Neural cell (in vitro differentiated cells): Measurements from ENCODE around the gene MGAT5B. TPM values are rescaled to one million over a fixed set of nuclear protein-coding genes. Genes with fewer than 3 reads are reported as not detected.

Experiments used
- H2AFZ ChIP-seq: fragments of 200-600, 300-800 bp; sonication (generic), shearing (Covaris generic); 2 replicates; pipeline ENCODE4 v1.6.0; 2014; ENCODE audit warnings: low read depth, mild to moderate bottlenecking, antibody characterized with exemption, low read length, moderate library complexity
- H3F3A ChIP-seq: fragments of 200-600 bp; shearing (Covaris generic); 2 replicates; pipeline ENCODE4 v1.6.1; 2016; ENCODE audit warnings: mild to moderate bottlenecking, moderate library complexity, mixed read lengths, antibody characterized with exemption, low read length; ENCODE audit not compliant: insufficient read depth, poor library complexity, severe bottlenecking
- H3K27ac ChIP-seq: fragments of 200-600, 300-800 bp; sonication (generic), shearing (Covaris generic); 2 replicates; pipeline ENCODE4 v1.5.1; 2014; ENCODE audit warnings: mild to moderate bottlenecking, low read length, moderate library complexity
- H3K27me3 ChIP-seq: fragments of 300-800, 200-600 bp; sonication (generic), shearing (Covaris generic); 2 replicates; pipeline ENCODE4 v1.6.0; 2014; ENCODE audit warnings: mild to moderate bottlenecking, low read depth, low read length, moderate library complexity; ENCODE audit not compliant: insufficient read depth
- H3K36me3 ChIP-seq: fragments of 300-800, 200-600 bp; sonication (generic), shearing (Covaris generic); 2 replicates; pipeline ENCODE4 v1.5.1; 2014; ENCODE audit warnings: mild to moderate bottlenecking, antibody characterized with exemption, low read length, moderate library complexity; ENCODE audit not compliant: insufficient read depth
- H3K4me2 ChIP-seq: fragments of 300-800, 200-600 bp; sonication (generic), shearing (Covaris generic); 2 replicates; pipeline ENCODE4 v1.6.0; 2014; ENCODE audit warnings: mild to moderate bottlenecking, low read length
- H3K4me3 ChIP-seq: fragments of 300-800, 200-600 bp; sonication (generic), shearing (Covaris generic); 2 replicates; pipeline ENCODE4 v1.5.1; 2014; ENCODE audit warnings: mild to moderate bottlenecking, low read length, moderate library complexity
- H3K79me2 ChIP-seq: fragments of 200-600 bp; shearing (Covaris generic); replicated peaks from 2 replicates; pipeline ENCODE4 v1.6.0; 2014; ENCODE audit warnings: mild to moderate bottlenecking, low read length, moderate library complexity; ENCODE audit not compliant: insufficient read depth
- H3K9ac ChIP-seq: fragments of 300-800, 200-600 bp; sonication (generic), shearing (Covaris generic); 2 replicates; pipeline ENCODE4 v1.6.1; 2016; ENCODE audit warnings: mild to moderate bottlenecking, low read length, mixed read lengths
- H3K9me2 ChIP-seq: fragments of 200-600 bp; shearing (Covaris generic); 2 replicates; pipeline ENCODE4 v1.6.1; 2016; ENCODE audit warnings: mild to moderate bottlenecking, low read length, mixed read lengths; ENCODE audit not compliant: insufficient read depth
- H3K9me3 ChIP-seq: fragments of 200-600, 300-800 bp; sonication (generic), shearing (Covaris generic); 2 replicates; pipeline ENCODE4 v1.6.1; 2016; ENCODE audit warnings: mild to moderate bottlenecking, mixed run types, low read length, moderate library complexity, mixed read lengths
- H4K20me1 ChIP-seq: fragments of 200-600 bp; shearing (Covaris generic); 2 replicates; pipeline ENCODE4 v1.6.1; 2016; ENCODE audit warnings: mild to moderate bottlenecking, mixed run types; ENCODE audit not compliant: insufficient read depth
- EP300 ChIP-seq: fragments of 450-650 bp; conservative IDR thresholded peaks from 2 replicates; pipeline ENCODE4 v1.6.1; 2014; ENCODE audit warnings: antibody characterized with exemption, mild to moderate bottlenecking, moderate library complexity; ENCODE audit not compliant: poor library complexity, severe bottlenecking
- EZH2 ChIP-seq: fragments of 200-600, 300-800 bp; shearing (Covaris generic), sonication (generic); IDR thresholded peaks from 2 replicates; pipeline ENCODE4 v1.6.1; 2014; ENCODE audit warnings: antibody characterized with exemption, low read length, borderline replicate concordance, mild to moderate bottlenecking; ENCODE audit not compliant: insufficient read depth, poor library complexity, severe bottlenecking
- MXI1 ChIP-seq: fragments of 450-650 bp; conservative IDR thresholded peaks from 2 replicates; pipeline ENCODE4 v1.6.1; 2014; ENCODE audit warnings: antibody characterized with exemption, mild to moderate bottlenecking; ENCODE audit not compliant: poor library complexity, severe bottlenecking
- RAD21 ChIP-seq: fragments of 450-650 bp; conservative IDR thresholded peaks from 2 replicates; pipeline ENCODE4 v1.6.1; 2014; ENCODE audit warnings: antibody characterized with exemption, mild to moderate bottlenecking, moderate library complexity
- SMC3 ChIP-seq: fragments of 450-650 bp; conservative IDR thresholded peaks from 2 replicates; pipeline ENCODE4 v1.6.1; 2014; ENCODE audit warnings: antibody characterized with exemption, mild to moderate bottlenecking, moderate library complexity; ENCODE audit not compliant: poor library complexity
- TAF1 ChIP-seq: IDR thresholded peaks from 2 replicates; pipeline ENCODE4 v1.6.1; 2012; ENCODE audit warnings: low read depth
- polyA plus RNA-seq: library from polyadenylated mRNA; depleted of rRNA; stranded (reverse); fragments of >200 nt; gene quantifications from 2 replicates; pipeline ENCODE4 v1.2.3, GENCODE V29; 2014
- TF ChIP-seq, protein P1 (sequence below): fragments of 450-650 bp; IDR thresholded peaks from 2 replicates; pipeline ENCODE4 v1.5.1; 2014; ENCODE audit warnings: antibody characterized with exemption, mild to moderate bottlenecking, moderate library complexity; ENCODE audit not compliant: poor library complexity, severe bottlenecking
- TF ChIP-seq, protein P2 (sequence below): IDR thresholded peaks from 2 replicates; pipeline ENCODE4 v1.6.1; 2012; ENCODE audit warnings: borderline replicate concordance

MGAT5B gene
- polyA plus RNA-seq, 1 donor from 2014 or later = 8.8 TPM

DNA sequence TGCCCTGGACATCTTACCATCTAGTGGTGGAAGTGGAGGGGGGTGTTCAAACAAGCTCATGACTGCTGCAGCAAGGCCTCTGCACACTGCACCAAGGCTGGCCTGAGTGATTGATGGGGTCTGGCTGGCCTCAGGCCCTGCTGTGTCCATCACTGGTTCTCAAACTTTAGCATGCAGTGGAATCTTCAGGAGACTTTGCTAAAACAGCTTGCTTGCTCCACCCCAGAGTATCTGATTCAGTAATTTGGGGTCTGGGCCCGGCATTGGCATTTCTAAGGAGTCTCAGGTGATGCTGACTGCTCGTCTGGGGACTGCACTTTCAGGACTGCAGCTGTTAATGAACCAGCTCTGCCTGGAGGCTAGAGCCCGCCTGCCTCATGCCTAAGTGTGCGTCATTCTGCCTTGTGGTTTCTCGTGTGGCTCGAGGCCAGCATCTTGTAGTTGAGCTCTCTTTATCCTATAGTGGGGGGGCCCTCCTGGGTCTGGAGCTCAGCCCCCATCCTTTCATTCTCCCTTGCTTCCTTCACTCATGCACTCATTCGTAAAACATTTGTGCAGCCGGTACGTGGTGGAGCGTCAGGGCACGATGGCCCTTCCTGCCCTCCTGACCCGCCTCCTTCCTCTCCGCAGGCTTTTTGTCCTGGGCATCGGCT lies 4.1 kb downstream of the MGAT5B start:
- no peak overlapping the region for H3K4me3 ChIP-seq
- no peaks in the 10 kb centered on the region for H3K9me2 ChIP-seq
- H3F3A ChIP-seq = no peaks in the 10 kb centered on the region
- peaks cover 8% of the 10 kb centered on the region for H3K27me3 ChIP-seq
- no peak overlapping the region for H3K9ac ChIP-seq
- H3K4me2 ChIP-seq = no peak overlapping the region
- H3K36me3 ChIP-seq = no peaks in the 10 kb centered on the region
- no peaks in the 10 kb centered on the region for H4K20me1 ChIP-seq
- H3K9me3 ChIP-seq = no peaks in the 10 kb centered on the region
- no peak overlapping the region for H3K27ac ChIP-seq
- peaks cover 5% of the 10 kb centered on the region for H3K79me2 ChIP-seq
- no peak overlapping the region for H2AFZ ChIP-seq
- no peak for TF ChIP-seq SMC3
- TF ChIP-seq, protein P1, sequence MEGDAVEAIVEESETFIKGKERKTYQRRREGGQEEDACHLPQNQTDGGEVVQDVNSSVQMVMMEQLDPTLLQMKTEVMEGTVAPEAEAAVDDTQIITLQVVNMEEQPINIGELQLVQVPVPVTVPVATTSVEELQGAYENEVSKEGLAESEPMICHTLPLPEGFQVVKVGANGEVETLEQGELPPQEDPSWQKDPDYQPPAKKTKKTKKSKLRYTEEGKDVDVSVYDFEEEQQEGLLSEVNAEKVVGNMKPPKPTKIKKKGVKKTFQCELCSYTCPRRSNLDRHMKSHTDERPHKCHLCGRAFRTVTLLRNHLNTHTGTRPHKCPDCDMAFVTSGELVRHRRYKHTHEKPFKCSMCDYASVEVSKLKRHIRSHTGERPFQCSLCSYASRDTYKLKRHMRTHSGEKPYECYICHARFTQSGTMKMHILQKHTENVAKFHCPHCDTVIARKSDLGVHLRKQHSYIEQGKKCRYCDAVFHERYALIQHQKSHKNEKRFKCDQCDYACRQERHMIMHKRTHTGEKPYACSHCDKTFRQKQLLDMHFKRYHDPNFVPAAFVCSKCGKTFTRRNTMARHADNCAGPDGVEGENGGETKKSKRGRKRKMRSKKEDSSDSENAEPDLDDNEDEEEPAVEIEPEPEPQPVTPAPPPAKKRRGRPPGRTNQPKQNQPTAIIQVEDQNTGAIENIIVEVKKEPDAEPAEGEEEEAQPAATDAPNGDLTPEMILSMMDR = no peak
- no peak for TF ChIP-seq MXI1
- TF ChIP-seq EP300 = no peak
- no peak for TF ChIP-seq EZH2
- TF ChIP-seq RAD21 = no peak
- TF ChIP-seq, protein P2, sequence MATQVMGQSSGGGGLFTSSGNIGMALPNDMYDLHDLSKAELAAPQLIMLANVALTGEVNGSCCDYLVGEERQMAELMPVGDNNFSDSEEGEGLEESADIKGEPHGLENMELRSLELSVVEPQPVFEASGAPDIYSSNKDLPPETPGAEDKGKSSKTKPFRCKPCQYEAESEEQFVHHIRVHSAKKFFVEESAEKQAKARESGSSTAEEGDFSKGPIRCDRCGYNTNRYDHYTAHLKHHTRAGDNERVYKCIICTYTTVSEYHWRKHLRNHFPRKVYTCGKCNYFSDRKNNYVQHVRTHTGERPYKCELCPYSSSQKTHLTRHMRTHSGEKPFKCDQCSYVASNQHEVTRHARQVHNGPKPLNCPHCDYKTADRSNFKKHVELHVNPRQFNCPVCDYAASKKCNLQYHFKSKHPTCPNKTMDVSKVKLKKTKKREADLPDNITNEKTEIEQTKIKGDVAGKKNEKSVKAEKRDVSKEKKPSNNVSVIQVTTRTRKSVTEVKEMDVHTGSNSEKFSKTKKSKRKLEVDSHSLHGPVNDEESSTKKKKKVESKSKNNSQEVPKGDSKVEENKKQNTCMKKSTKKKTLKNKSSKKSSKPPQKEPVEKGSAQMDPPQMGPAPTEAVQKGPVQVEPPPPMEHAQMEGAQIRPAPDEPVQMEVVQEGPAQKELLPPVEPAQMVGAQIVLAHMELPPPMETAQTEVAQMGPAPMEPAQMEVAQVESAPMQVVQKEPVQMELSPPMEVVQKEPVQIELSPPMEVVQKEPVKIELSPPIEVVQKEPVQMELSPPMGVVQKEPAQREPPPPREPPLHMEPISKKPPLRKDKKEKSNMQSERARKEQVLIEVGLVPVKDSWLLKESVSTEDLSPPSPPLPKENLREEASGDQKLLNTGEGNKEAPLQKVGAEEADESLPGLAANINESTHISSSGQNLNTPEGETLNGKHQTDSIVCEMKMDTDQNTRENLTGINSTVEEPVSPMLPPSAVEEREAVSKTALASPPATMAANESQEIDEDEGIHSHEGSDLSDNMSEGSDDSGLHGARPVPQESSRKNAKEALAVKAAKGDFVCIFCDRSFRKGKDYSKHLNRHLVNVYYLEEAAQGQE = no peak
- no peak for TF ChIP-seq TAF1

DNA sequence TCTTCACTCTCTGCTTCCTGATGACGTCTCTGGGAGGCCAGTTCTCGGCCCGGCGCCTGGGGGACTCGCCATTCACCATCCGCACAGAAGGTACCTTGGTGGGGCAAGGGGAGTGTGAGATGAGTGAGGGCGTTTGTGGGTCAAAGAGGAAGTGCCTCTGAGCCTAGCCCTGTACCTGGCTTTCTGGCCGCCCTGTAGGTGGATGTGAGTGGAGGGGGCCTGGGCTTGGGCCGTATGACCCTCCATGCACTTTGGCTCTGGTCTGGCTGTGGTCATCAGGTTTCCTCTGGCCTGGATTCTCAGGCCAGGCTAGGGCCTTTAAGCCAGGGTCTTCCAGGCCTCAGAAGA lies 4.6 kb downstream of the MGAT5B start:
- TF ChIP-seq RAD21 (no peak), SMC3 (no peak), EP300 (no peak)
- TF ChIP-seq, protein P2 = no peak
- TF ChIP-seq, protein P1 = no peak
- Histone ChIP-seq H3K4me3 (no peak overlapping the region), H3K4me2 (no peak overlapping the region), H3K27me3 (peaks cover 8% of the 10 kb centered on the region), H3F3A (no peaks in the 10 kb centered on the region), H3K36me3 (no peaks in the 10 kb centered on the region), H3K9me3 (no peaks in the 10 kb centered on the region), H4K20me1 (no peaks in the 10 kb centered on the region), H3K27ac (no peak overlapping the region), H3K9ac (no peak overlapping the region), H3K79me2 (peaks cover 5% of the 10 kb centered on the region), H3K9me2 (no peaks in the 10 kb centered on the region), H2AFZ (no peak overlapping the region)
